Pons (tissue), 1 donor: ENCODE data around the gene SIGLEC1.

Source experiments
- DNase-seq: peaks from one replicate; pipeline ENCODE4 v3.0.0-alpha.2; 2016; ENCODE audit warnings: low spot score

Gene SIGLEC1

GRCh38 chr20:3679749-3680700, 32.4 kb downstream of the SIGLEC1 start:
- DNase-seq: no peak

DNA sequence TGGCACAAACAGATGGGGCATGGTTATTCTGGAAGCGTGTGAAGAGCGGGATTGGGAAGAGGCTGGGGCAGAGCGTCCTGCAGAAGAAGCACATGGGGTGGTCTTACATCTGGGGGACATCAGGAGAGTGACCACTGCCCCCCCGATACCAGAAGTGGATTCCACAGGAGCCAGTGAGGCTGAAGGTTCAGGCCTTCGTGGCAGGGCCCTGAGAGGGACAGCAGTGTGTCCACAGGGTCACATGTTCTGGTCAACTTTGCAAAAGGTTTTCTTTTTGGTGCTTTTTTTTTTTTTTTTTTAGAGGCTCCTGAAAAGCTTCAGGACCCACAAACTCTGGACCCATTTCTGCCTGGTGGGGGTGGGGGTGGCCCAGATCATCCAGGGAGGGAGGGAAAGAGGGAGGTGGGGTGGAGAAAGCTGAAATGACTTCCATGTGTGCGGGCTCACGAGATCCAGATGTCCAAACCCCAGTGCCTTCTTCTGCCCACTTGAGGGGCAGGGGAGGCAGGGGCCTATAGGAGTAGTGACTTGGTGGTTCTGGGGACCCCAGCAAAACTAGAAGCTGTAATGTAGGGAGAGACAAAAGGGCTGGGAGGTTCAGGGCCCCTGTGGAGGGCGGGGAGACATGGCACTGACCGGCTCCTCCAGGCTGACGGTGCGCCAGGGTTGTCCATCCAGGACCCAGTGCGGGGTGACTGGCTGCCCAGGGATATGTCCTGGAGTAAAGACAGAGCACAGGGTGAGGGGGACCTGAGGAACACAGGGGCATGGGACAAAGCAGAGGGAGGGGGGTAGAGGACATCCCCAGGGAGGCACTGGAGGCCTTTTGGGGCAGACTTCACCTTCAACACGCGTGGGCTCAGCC, 33.3 kb downstream of the SIGLEC1 start:
- DNase-seq: no peak

DNA sequence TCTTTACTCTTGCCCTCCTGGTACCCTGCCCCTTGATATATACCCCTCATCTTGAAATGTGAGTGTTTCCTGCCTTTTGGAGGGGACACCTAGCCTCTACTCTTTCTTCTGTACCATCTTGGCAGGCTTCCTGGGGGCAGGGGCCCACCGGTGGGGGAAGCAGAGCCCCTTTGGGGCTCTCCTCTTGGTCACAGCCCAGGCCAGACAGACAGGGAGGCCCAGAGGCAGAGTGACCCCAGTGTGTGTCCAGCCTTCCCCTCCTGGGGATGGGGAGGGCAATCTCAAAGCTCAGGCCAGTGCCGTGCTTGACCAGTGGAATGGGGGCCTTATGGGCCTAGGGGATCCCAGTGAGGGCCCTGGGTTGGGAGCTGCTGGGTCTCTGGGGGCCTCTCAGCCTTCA, 34.2 kb downstream of the SIGLEC1 start:
- DNase-seq: no peak

GRCh38 chr20:3677733-3678132, 34.7 kb downstream of the SIGLEC1 start:
- no peak for DNase-seq

DNA sequence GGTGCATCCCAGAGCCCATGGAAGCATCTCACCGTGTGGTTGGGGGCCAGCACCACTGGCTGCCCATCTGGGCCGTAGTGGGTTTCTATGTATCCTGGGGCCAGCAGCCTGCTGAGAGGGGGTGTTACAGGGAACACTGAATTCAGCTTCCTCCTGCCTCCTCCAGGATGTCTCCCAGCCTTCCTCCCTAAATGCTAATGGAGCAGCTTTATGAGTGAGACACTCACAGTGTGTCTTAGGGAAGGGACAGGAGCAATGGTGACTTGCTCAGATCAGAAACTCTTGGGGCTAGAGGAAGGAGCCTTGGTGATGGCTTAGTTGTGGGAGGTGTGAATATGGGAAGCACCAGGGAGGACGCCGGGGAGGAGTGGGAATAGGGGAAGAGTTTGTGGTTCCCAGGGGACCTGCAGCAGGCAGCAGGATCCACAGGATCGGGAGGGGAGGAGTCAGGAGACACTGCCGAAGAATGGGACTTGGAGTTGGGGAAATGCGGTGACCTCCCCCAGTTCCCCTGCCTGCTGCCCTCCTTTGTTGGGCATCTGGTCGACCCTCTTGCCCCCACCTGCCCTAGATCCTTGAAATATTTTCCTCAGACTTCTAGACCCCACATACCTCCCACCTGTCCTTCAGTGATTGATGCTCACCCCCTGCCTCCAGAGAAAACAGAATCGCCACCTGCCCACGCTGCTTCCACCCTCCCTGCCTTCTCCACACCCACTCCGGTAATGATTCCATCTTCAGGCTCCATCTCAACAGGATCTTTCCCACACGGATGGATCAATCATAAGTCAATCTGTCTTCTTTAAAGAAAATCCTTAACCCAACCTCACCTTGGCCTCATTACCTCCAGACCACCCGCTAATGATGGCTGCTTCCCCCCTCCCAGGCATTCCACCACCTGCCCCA, 37.2 kb downstream of the SIGLEC1 start:
- no peak for DNase-seq

DNA sequence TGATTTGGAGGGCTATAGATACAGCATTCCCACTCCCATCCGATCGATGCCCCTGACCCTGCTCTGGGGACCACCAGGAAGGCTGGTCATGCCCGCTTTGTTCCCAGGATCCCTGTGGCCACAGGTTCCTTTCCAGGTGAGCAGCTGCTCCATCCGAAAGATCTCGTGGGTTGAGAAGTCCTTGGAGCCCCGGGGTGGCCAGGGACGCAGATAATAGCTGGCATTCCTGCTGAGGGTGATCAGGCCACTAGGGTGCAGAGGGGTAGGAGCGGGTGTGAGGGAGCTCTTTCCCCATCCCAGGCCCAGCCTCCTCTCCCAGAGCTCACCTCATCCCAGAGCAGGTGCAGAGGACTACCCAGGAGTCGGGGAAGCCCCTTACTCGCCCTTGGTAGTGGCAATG, 38.0 kb downstream of the SIGLEC1 start:
- no peak for DNase-seq

DNA sequence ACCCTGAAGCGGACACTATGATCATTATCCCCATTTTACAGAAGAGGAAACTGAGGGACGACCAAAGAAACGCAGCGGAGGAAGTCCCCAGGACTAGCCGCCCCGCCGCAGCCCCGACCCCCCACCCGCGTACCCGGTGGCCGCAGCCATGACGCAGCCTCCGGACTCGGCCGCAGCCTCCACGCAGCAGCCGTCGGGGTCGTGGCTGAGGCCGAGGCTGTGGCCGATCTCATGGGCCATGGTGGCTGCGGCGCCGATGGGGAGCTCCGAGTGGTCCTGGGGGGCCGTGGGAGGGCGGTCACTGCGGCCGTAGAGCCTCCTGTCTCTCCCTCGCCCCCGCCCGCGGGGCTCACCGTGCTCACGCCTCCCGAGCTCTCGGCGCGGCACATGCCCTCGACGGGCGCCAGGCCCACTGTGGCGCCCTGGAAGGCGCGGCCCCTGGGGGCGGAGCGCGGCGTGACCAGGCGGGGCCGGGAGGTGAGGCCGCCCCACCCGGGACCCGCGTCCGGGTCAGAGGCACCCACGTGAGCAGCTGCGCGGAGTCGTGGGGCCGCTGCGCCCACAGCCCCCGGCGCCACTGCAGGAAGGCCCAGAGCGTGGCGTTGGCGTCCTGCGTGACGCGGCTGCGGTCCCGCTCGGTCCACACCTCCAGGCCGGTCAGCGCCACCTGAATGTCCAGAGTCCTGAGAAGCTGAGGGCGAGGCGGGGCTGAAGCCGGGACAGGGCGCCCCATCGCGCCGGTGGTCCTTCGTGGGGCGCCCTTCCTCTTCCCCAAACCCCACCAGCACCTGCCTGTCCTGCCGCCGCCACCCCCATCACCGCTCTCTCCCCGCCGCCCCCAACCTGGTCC, 39.0 kb downstream of the SIGLEC1 start:
- DNase-seq: no peak

GRCh38 chr20:3672547-3673171, 39.7 kb downstream of the SIGLEC1 start:
- DNase-seq: no peak

DNA sequence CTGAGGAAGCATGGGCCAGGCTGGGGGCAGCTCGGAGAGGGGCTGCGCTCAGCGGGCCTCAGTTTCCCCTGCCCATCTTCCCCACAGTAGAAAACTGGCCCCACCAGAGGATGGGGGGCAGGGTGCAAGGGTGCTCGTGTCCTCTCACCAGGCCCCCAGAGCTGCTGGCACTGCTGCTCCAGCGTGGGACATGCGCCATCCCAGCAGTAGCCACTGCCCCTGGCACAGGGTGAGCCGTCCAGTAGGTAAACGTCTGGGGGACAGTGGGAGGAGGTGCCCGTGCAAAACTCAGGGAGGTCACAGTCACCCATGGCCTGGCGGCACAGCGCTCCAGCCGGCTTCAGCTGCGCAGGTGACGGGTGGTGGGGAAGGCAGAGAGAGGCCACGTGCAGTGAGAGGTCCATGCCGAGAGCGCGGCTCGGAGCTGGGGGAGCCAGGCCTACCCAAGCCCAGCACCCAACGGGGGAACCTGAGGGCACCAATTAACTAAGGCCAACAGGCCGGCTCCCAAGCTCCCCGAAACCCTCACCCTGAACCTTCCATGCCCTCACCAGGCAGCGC, 40.3 kb downstream of the SIGLEC1 start:
- DNase-seq: no peak

DNA sequence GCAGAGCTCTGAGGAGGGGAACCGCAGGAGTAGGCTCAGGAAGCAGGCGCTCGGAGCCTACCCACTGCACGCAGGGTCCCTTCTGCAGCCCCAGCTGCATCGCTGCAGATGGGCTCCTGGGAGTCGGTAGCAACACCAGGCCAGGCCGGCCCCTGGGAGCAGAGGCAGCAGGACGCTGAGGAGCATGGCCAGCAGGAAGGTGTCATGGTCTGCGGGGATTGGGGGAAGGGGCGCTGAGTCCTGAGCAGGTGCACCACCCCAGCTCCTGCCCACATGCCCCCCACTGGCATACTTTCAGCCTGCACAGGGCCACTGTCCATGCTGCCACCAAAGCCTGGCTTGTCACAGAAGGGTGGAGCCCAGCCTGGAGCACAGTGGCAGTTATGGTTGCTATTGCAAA, 41.5 kb downstream of the SIGLEC1 start:
- DNase-seq: no peak

GRCh38 chr20:3670511-3670910, 41.9 kb downstream of the SIGLEC1 start:
- no peak for DNase-seq

GRCh38 chr20:3669710-3670367, 42.6 kb downstream of the SIGLEC1 start:
- DNase-seq: no peak

DNA sequence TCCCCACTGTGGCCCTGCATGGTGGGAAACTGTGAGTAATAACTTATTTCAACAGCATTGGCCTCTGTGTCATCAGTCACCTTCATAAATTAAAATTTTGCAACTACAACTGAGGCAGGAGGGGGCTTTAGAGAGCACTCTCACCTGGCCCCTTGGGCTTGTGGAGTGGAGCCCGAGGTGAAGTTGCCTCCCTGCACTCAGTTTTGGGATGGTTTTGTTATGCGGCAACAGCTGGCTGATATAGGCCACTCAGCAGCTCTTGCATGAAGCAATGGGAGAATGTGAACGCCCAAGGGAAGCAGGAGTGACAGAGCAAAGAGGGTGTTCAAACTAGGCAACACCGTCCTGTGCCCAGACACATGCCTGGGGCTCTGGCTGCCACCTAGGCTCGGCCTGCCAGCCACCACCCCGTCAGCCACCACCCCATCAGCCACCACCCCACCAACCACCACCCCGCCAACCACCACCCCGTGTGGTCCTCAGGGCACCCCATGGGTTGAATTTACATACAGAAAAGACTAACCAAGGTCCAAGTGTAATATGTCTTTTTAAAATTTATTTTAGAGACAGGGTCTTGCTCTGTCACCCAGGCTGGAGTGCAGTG, 44.9 kb downstream of the SIGLEC1 start:
- DNase-seq: no peak

DNA sequence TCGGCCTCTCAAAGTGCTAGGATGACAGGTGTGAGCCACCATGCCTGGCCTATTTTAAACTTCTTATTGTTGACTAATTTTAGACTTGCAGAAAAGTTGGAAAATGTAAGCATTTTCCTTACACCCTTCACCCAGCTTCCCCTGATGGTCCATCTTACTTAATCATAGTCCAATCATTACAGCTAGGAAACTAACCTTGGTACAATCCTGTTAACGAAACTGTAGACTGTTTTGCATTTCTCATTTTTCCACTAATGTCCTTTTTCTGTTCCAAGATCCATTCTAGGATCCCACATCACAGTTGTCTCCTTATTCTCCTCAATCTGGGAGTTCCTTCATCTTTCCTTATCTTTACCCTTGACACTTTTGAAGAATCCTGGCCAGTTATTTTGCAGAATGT, 48.5 kb downstream of the SIGLEC1 start:
- DNase-seq: no peak

DNA sequence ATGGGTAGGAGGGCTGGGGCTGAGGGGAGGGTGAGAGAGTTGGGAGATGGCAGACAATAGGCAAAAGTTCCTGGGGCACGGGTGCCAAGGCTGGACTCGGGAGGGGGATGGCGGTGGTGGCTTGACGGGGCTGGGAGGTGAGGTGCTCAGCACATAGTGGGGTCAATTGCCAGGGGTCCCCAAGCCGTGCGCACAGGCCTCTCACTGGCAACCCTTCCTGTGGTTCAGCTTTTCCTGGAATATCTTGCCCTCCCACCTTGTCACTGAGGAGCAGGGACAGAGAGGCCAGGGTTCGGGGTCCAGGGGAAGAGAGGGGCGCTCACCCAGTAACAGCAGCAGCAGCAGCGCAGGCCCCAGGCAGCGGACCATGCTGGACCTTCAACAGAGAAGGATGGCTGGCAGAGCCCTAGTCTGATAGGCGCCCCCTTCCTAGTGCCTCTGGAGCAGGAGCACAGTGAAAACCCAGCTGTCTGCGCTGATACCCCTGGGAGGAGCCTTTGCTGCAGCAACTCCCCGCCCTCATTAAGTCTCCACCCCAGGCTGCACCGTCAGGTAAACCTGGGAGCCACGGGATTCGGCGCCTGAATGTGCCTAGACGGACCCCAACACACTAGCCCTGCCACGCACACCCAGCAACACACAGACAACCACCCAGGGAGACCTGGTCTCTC, 49.2 kb downstream of the SIGLEC1 start, which contains the start of gene GFRA4:
TSS of gene GFRA4 (minus strand) at position 369 of the 671 bp plus-strand sequence. CDS start at position 369, 0 bp downstream.
- DNase-seq: no peak
